HS-27A (cell line): Measurements from ENCODE around the gene C4orf33.
"Not testable (repeated sequence)": the region's sequence is repeated elsewhere in the genome, so short reads cannot be mapped to it uniquely, and the experiment has no call there.

Experiments
- DNase-seq: peaks from one replicate; pipeline ENCODE4 v3.0.0-alpha.2; 2012; ENCODE audit warnings: low read depth, missing footprints

The C4orf33 gene, protein sequence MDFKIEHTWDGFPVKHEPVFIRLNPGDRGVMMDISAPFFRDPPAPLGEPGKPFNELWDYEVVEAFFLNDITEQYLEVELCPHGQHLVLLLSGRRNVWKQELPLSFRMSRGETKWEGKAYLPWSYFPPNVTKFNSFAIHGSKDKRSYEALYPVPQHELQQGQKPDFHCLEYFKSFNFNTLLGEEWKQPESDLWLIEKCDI

DNA sequence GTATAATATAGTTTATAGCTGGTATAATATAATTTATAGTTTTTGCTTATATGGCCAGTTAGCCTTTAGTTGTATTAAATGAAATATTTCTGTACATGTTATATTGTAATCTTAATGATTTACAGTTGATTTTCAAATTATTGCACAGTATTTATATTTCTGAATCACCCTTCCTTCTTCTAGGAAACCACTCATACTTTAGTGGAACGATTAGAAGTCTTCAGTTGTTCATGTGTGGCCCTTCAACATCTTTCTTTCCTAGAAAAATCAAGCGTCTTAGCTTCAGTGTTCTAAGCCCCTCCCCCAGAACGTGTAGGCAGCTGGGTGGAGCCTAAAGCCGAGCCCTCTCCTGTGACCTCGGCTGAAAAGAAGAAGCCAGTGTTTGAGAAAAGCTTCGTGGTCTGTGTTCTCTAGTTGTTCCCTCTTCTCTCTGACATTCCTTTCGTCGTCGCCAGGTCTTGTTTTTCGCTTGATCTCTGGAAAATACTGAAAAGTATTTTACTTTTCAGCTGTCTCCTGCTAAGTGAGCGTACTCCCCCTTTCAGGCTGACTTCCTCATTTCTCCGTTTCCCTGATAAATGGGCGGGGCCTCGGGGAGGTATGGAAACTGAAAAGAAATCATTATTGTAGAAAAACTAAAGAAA is at the start of gene C4orf33:
Gene C4orf33 (plus strand): TSS at position 342 of the 644 bp plus-strand sequence. CDS start 6,459 bp downstream, outside the sequence.
- peak; percentile 23 for DNase-seq

DNA sequence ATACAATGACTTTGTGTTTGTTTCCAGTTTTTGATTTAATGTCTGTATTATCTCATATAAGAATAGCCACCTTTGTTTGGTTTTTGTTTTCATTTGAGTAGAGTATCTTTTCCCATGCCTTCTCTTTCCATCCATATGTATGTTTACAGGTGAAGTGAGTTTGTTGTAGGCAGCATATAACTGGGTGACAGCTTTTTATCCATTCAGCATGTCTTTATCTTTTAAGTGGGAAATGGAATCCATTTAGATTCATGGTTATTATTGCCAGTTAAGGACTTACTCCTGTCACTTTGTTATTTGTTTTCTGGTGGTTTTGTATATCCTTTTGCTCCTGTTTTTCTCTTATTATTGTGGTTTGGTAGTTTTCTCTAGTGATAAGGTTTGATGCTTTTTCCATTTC is 36.9 kb upstream of the C4orf33 start:
- no peak for DNase-seq

GRCh38 chr4:129062580-129062979 is 33.4 kb upstream of the C4orf33 start:
- DNase-seq = no peak

- no peak for DNase-seq
These were observed 32.3 kb upstream of the C4orf33 start for GRCh38 chr4:129063640-129064039.

DNA sequence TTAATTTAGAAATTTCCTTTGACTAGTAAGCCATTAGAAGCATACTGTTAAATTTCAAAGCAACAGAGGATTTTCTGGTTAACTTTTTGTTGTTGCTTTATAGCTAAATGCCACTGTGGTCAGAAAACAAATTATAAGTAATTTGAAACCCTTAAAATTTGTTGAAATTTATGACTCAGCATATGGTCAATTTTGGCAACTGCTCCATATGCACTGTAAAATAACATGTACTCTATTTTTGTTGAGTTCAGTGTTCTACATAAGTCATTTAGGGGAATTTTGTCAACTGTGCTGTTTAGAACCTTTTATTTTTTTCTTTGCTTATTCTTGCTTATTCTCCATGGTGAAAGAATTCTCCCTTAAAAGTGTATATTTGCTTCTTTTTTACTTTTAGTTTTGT is 31.2 kb upstream of the C4orf33 start:
- no peak for DNase-seq

GRCh38 chr4:129069537-129069936 is 26.4 kb upstream of the C4orf33 start:
- DNase-seq = not testable (repeated sequence)

DNA sequence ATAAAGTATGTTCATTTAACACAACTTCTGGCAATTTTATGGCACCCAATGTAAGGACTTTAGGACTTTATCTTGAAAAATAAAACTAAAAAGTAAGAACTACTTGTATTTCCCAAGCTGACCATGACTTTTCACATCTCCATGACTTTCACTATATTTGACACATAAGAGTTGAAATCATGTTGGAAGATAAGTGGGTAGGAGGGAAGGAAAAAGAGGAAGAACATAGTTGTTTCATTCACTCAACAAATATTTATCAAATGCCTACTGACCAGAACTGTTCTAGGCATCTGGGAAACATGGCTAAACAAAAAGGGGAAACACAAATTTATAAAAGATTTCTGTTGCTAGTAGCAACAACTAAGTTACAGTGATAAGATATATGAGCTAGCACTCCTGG is 18.6 kb upstream of the C4orf33 start:
- no peak for DNase-seq

- DNase-seq = no peak
These were observed 15.8 kb upstream of the C4orf33 start for GRCh38 chr4:129080129-129080528.

GRCh38 chr4:129082302-129082701 is 13.7 kb upstream of the C4orf33 start:
- no peak for DNase-seq

- no peak for DNase-seq
These were observed 10.5 kb upstream of the C4orf33 start for GRCh38 chr4:129085472-129085871.

GRCh38 chr4:129087516-129087915 is 8.4 kb upstream of the C4orf33 start:
- DNase-seq = no peak

GRCh38 chr4:129092631-129093190 is 3.2 kb upstream of the C4orf33 start:
- no peak for DNase-seq

DNA sequence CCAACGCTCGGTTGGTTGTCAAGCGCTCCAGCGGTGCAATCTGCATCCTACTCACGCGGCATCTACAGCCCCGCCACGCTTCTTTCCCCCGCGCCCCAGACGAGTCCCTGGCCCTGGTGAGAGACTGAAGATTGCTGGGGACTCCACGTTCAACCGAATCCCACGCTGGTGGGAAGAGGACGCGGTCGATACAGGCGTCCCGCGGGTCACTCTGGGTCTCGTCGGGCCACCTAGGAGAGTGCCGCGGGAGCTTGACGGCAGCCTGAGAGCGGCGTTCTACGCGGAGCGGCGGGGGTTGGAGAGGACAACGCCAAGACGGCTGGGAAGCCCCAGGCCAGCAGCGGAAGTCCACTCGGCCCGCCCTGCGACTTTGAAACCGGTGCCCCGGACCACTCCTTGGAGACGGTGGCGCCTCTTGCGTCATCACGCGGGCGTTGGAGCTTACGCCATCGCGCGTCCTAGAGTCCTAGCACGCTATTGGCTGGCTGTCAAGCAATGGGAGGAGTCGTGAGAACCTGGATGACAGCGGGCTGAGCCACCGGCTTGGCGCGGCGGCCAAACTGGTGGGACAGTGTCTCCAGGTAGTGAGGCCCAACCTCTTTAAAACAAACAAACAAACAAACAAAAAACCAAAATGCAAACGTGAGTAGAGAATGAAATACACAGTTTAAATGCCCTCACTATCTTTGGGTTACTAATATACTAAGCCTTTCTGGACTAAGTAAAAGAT is 2.6 kb upstream of the C4orf33 start, which contains the start of gene SCLT1:
Gene SCLT1 (minus strand): TSS at position 349 of the 730 bp plus-strand sequence. CDS start 436 bp downstream, outside the sequence.
- peak; percentile 85 for DNase-seq

DNA sequence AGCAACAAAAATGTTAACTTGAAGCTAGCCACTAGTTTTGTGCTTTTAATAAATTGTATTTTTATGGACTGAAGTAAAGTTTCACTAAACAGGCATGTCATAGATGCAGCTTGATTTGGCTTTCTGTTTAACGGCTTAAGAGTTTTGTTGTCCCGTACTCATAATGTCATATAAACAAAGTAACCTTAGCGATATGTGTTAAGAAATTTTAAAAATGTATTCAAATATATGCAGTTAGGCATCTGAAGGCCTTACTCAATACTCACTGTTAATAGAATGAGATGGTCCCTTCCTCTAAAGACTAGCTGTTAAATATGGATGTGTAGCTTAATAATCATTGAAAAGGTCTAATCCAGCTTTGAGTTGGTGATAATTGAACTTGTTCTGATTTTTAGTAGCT is 1.6 kb upstream of the C4orf33 start:
- DNase-seq = no peak

DNA sequence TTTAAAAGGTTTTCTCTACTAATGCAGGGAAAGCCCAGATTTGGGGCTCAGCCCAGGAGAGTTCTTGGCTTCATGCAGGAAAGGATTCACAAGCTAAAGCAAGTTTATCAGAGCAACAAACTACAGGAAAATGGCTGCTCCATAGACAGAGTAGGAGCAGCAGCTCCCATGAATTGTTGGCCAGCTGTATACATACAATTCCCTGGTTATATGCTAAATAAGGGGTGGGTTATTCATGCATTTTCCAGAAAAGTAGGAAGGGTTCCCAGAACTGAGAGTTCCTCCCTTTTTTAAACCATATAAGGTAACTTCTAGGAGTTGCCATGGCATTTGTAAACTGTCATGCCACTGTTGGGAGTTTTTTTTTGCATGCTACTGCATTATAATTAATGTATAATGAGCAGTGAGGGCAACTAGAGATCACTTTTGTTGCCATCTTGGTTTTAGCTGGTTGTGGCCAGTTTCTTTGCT is 2.6 kb downstream of the C4orf33 start:
- no peak for DNase-seq

DNA sequence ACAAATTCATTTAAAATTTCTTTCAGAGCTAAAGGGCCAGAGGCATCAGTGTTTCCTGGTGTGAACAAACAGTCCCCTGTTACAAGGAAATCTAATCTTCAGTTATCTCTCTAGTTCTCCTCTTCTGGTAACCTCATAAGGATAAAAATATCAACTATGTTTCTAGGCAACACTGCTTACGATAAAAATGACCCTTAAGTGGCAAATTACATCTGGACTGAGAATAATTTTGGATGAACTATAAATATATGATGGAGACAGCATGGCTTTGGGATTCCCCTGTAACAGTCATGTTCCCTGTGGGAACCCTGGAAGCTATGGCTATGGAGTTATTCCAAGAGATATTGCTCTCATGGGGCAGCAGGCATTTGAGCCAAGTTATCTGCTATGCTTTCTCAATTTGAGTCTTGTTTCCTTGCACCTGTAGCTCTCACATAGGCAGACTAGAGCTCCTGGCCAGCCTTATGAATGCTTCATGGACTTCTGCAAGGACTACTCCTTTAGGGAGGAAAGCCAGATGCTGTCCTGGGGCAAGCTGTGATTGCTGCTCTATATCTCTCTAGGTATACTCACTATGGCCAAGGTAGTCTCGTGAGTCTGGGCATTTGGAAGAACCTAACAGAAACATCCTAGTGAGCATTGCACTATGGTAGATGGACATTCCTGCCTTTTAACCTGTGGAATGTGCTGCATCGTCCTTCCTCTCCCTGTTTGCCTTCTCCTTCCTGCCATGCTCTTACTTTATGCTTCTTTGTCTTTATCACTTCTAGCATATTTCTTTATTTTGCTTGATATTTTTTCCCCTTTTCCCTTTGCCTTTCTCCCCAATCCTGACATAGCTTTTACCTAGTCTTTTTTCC is 14.2 kb downstream of the C4orf33 start:
- DNase-seq = no peak

GRCh38 chr4:129110931-129111330 is 15.0 kb downstream of the C4orf33 start:
- DNase-seq = no peak

GRCh38 chr4:129111919-129112318 is 16.0 kb downstream of the C4orf33 start:
- DNase-seq = no peak

GRCh38 chr4:129113434-129113833 is 17.5 kb downstream of the C4orf33 start:
- no peak for DNase-seq

GRCh38 chr4:129113919-129114318 is 18.0 kb downstream of the C4orf33 start:
- no peak for DNase-seq

- DNase-seq = no peak
These were observed 21.8 kb downstream of the C4orf33 start for GRCh38 chr4:129117705-129118104.

DNA sequence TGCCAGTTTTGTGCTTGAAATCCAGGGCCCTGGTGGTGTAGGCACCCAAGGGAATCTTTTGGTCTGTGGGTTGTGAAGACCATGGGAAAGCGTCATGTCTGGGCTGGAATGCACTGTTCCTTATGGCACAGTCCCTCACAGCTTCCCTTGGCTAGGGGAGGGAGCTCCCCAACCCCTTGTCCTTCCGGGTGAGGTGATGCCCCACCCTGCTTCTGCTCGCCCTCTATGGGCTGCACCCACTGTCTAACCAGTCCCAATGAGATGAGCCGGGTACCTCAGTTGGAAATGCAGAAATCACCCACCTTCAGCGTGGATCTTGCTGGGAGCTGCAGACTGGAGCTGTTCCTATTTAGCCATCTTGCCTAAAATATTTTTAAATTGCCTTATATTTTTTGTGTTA is 30.7 kb downstream of the C4orf33 start:
- not testable (repeated sequence) for DNase-seq
